ENCODE results near the gene AFM. TPM values are rescaled to one million over a fixed set of nuclear protein-coding genes. Genes with fewer than 3 reads are reported as not detected.

Gene AFM
- total RNA-seq, 5 donors from 2014 or later (not counting 1 experiment from before 2014, with no cell fraction given) = 0.18 TPM; not detected in 4

GRCh38 chr4:73436674-73437557, 44.6 kb upstream of the AFM start:
- no peaks in the 10 kb centered on the region for H3K4me1 Mint-ChIP-seq
- no peak overlapping the region for H3K4me3 Mint-ChIP-seq
- Histone ChIP-seq H3K36me3 (ENCODE audit: control insufficient read depth in 2 of 2, extremely low read depth in 1 of 2, insufficient read depth in 1 of 2, low read length in 1 of 2) (no peaks in the 10 kb centered on the region), H3K27me3 (replicated peaks in 1 of 2; ENCODE audit: control insufficient read depth in 2 of 2, extremely low read depth in 1 of 2, insufficient read depth in 2 of 2, low read length in 1 of 2) (no peaks in the 10 kb centered on the region), H3K9me3 (no peaks in the 10 kb centered on the region), H3K4me3 (ENCODE audit: control insufficient read depth in 1 of 2, extremely low read depth in 1 of 2, low read length in 1 of 2) (no peak overlapping the region), H3K4me1 (ENCODE audit: control insufficient read depth in 1 of 2, extremely low read depth in 1 of 2, insufficient read depth in 2 of 2, low read length in 2 of 2) (no peaks in the 10 kb centered on the region), H3K27ac (ENCODE audit: low read length) (no peak overlapping the region)
- H3K27me3 Mint-ChIP-seq = peaks cover 6 to 13% of the 10 kb centered on the region in 2 donors
- no peak for DNase-seq
- no CpG with 5 or more reads among the region's 3 CpGs for WGBS (ENCODE audit: insufficient coverage)
- H3K9me3 Mint-ChIP-seq = no peaks in the 10 kb centered on the region
- H3K36me3 Mint-ChIP-seq = no peaks in the 10 kb centered on the region
- no peak for ATAC-seq (replicated peaks in 1 of 4)
- POLR2A ChIA-PET = no interaction called here
- CTCF ChIA-PET = interaction anchor here (0.7 to 1.4 kb wide), 2 partner anchors 9 to 10 kb away, joined by 3 to 7 read pairs; no protein-coding TSS in a partner anchor
- H3K27ac Mint-ChIP-seq = no peak overlapping the region

- no peak for ATAC-seq (replicated peaks in 1 of 4)
- Histone ChIP-seq H3K4me3 (ENCODE audit: control insufficient read depth in 1 of 2, extremely low read depth in 1 of 2, low read length in 1 of 2) (no peak overlapping the region), H3K4me1 (ENCODE audit: control insufficient read depth in 1 of 2, extremely low read depth in 1 of 2, insufficient read depth in 2 of 2, low read length in 2 of 2) (no peaks in the 10 kb centered on the region), H3K27ac (ENCODE audit: low read length) (no peak overlapping the region), H3K27me3 (replicated peaks in 1 of 2; ENCODE audit: control insufficient read depth in 2 of 2, extremely low read depth in 1 of 2, insufficient read depth in 2 of 2, low read length in 1 of 2) (no peaks in the 10 kb centered on the region), H3K9me3 (no peaks in the 10 kb centered on the region), H3K36me3 (ENCODE audit: control insufficient read depth in 2 of 2, extremely low read depth in 1 of 2, insufficient read depth in 1 of 2, low read length in 1 of 2) (no peaks in the 10 kb centered on the region)
- Mint-ChIP-seq H3K4me1 (no peaks in the 10 kb centered on the region), H3K36me3 (no peaks in the 10 kb centered on the region), H3K27me3 (peaks cover 6 to 13% of the 10 kb centered on the region in 2 donors), H3K4me3 (no peak overlapping the region), H3K27ac (no peak overlapping the region), H3K9me3 (no peaks in the 10 kb centered on the region)
- ChIA-PET CTCF (interaction anchor here in 1 of 2 donors (1.4 kb wide), 1 partner anchor 9 kb away, joined by 7 read pairs; no protein-coding TSS in a partner anchor), POLR2A (no interaction called here)
- no peak for DNase-seq
Observed at GRCh38 chr4:73437558-73437956, 44.0 kb upstream of the AFM start.

- Mint-ChIP-seq H3K27me3 (peaks cover 6 to 13% of the 10 kb centered on the region in 2 donors), H3K36me3 (no peaks in the 10 kb centered on the region), H3K9me3 (no peaks in the 10 kb centered on the region), H3K4me3 (no peak overlapping the region), H3K27ac (no peak overlapping the region), H3K4me1 (no peaks in the 10 kb centered on the region)
- no peaks in the 10 kb centered on the region for H3K27me3 ChIP-seq (replicated peaks in 1 of 2; ENCODE audit: control insufficient read depth in 2 of 2, extremely low read depth in 1 of 2, insufficient read depth in 2 of 2, low read length in 1 of 2)
- no peak for DNase-seq
- WGBS (ENCODE audit: insufficient coverage) = no CpG with 5 or more reads among the region's 1 CpG
- no peaks in the 10 kb centered on the region for H3K4me1 ChIP-seq (ENCODE audit: control insufficient read depth in 1 of 2, extremely low read depth in 1 of 2, insufficient read depth in 2 of 2, low read length in 2 of 2)
- no peak overlapping the region for H3K4me3 ChIP-seq (ENCODE audit: control insufficient read depth in 1 of 2, extremely low read depth in 1 of 2, low read length in 1 of 2)
- no peaks in the 10 kb centered on the region for H3K9me3 ChIP-seq
- no peak overlapping the region for H3K27ac ChIP-seq (ENCODE audit: low read length)
- ATAC-seq (replicated peaks in 1 of 4) = no peak
- no peaks in the 10 kb centered on the region for H3K36me3 ChIP-seq (ENCODE audit: control insufficient read depth in 2 of 2, extremely low read depth in 1 of 2, insufficient read depth in 1 of 2, low read length in 1 of 2)
- ChIA-PET POLR2A (no interaction called here), CTCF (interaction anchor here in 1 of 2 donors (1.4 kb wide), 1 partner anchor 8 kb away, joined by 7 read pairs; no protein-coding TSS in a partner anchor)
Observed at GRCh38 chr4:73438048-73438447, 43.5 kb upstream of the AFM start.

- Histone ChIP-seq H3K9me3 (no peaks in the 10 kb centered on the region), H3K36me3 (ENCODE audit: control insufficient read depth in 2 of 2, extremely low read depth in 1 of 2, insufficient read depth in 1 of 2, low read length in 1 of 2) (no peaks in the 10 kb centered on the region), H3K4me3 (ENCODE audit: control insufficient read depth in 1 of 2, extremely low read depth in 1 of 2, low read length in 1 of 2) (no peak overlapping the region), H3K27ac (ENCODE audit: low read length) (no peak overlapping the region), H3K4me1 (ENCODE audit: control insufficient read depth in 1 of 2, extremely low read depth in 1 of 2, insufficient read depth in 2 of 2, low read length in 2 of 2) (no peaks in the 10 kb centered on the region), H3K27me3 (replicated peaks in 1 of 2; ENCODE audit: control insufficient read depth in 2 of 2, extremely low read depth in 1 of 2, insufficient read depth in 2 of 2, low read length in 1 of 2) (no peaks in the 10 kb centered on the region)
- no CpG with 5 or more reads among the region's 2 CpGs for WGBS (ENCODE audit: insufficient coverage)
- POLR2A ChIA-PET = no interaction called here
- Mint-ChIP-seq H3K36me3 (no peaks in the 10 kb centered on the region), H3K27ac (no peak overlapping the region), H3K4me1 (no peaks in the 10 kb centered on the region), H3K9me3 (no peaks in the 10 kb centered on the region), H3K27me3 (peaks cover 6 to 13% of the 10 kb centered on the region in 2 donors), H3K4me3 (no peak overlapping the region)
- DNase-seq (no peak), ATAC-seq (replicated peaks in 1 of 4) (no peak)
- CTCF ChIA-PET = interaction anchor here in 1 of 2 donors (0.6 kb wide), 1 partner anchor 493 kb away, joined by 3 read pairs; no protein-coding TSS in a partner anchor
Observed at GRCh38 chr4:73438582-73439215, 42.8 kb upstream of the AFM start.

- Histone ChIP-seq H3K4me1 (ENCODE audit: control insufficient read depth in 1 of 2, extremely low read depth in 1 of 2, insufficient read depth in 2 of 2, low read length in 2 of 2) (no peaks in the 10 kb centered on the region), H3K27ac (ENCODE audit: low read length) (no peak overlapping the region), H3K4me3 (ENCODE audit: control insufficient read depth in 1 of 2, extremely low read depth in 1 of 2, low read length in 1 of 2) (no peak overlapping the region), H3K27me3 (replicated peaks in 1 of 2; ENCODE audit: control insufficient read depth in 2 of 2, extremely low read depth in 1 of 2, insufficient read depth in 2 of 2, low read length in 1 of 2) (no peaks in the 10 kb centered on the region), H3K36me3 (ENCODE audit: control insufficient read depth in 2 of 2, extremely low read depth in 1 of 2, insufficient read depth in 1 of 2, low read length in 1 of 2) (no peaks in the 10 kb centered on the region), H3K9me3 (no peaks in the 10 kb centered on the region)
- H3K4me3 Mint-ChIP-seq = no peak overlapping the region
- no peaks in the 10 kb centered on the region for H3K36me3 Mint-ChIP-seq
- peaks cover 6 to 13% of the 10 kb centered on the region in 2 donors for H3K27me3 Mint-ChIP-seq
- no CpG with 5 or more reads among the region's 2 CpGs for WGBS (ENCODE audit: insufficient coverage)
- H3K27ac Mint-ChIP-seq = no peak overlapping the region
- no peak for ATAC-seq (replicated peaks in 1 of 4)
- CTCF ChIA-PET = no interaction called here
- no peaks in the 10 kb centered on the region for H3K4me1 Mint-ChIP-seq
- no peak for DNase-seq
- POLR2A ChIA-PET = no interaction called here
- H3K9me3 Mint-ChIP-seq = no peaks in the 10 kb centered on the region
Observed at GRCh38 chr4:73439445-73439844, 42.1 kb upstream of the AFM start.

- DNase-seq = no peak
- Histone ChIP-seq H3K27ac (ENCODE audit: low read length) (no peak overlapping the region), H3K36me3 (ENCODE audit: control insufficient read depth in 2 of 2, extremely low read depth in 1 of 2, insufficient read depth in 1 of 2, low read length in 1 of 2) (no peaks in the 10 kb centered on the region), H3K27me3 (replicated peaks in 1 of 2; ENCODE audit: control insufficient read depth in 2 of 2, extremely low read depth in 1 of 2, insufficient read depth in 2 of 2, low read length in 1 of 2) (no peaks in the 10 kb centered on the region), H3K9me3 (no peaks in the 10 kb centered on the region), H3K4me1 (ENCODE audit: control insufficient read depth in 1 of 2, extremely low read depth in 1 of 2, insufficient read depth in 2 of 2, low read length in 2 of 2) (no peaks in the 10 kb centered on the region), H3K4me3 (ENCODE audit: control insufficient read depth in 1 of 2, extremely low read depth in 1 of 2, low read length in 1 of 2) (no peak overlapping the region)
- no peaks in the 10 kb centered on the region for H3K4me1 Mint-ChIP-seq
- peaks cover 6 to 13% of the 10 kb centered on the region in 2 donors for H3K27me3 Mint-ChIP-seq
- H3K27ac Mint-ChIP-seq = no peak overlapping the region
- no peak for ATAC-seq (replicated peaks in 1 of 4)
- no peaks in the 10 kb centered on the region for H3K36me3 Mint-ChIP-seq
- H3K9me3 Mint-ChIP-seq = no peaks in the 10 kb centered on the region
- ChIA-PET CTCF (no interaction called here), POLR2A (no interaction called here)
- no peak overlapping the region for H3K4me3 Mint-ChIP-seq
- WGBS (ENCODE audit: insufficient coverage) = no CpG with 5 or more reads among the region's 3 CpGs
Observed at GRCh38 chr4:73439991-73440390, 41.6 kb upstream of the AFM start.
